K562 (cell line): ENCODE data around the gene KLF5. TPM values are rescaled to one million over a fixed set of nuclear protein-coding genes. Genes with fewer than 3 reads are reported as not detected.

Experiments used
- ATAC-seq: fragments of 200-7000 bp; cut with Tn5 transposase; 3 replicates; pipeline ENCODE4 v1.9.1; 2020; ENCODE audit warnings: moderate library complexity
- BruUV-seq: library from RNA; stranded (reverse); fragments of 400-500 nt; replicated peaks from 2 replicates; lab custom pipeline; 2021; lab: Mats Ljungman, UMichigan
- CTCF ChIA-PET: fragments of 300-600 bp; formaldehyde crosslinking; extraction: SDS; loops from one replicate; lab custom pipeline; 2021; ENCODE audit warnings: low intra/inter-chr PET ratio; lab: Yijun Ruan, JAX
- POLR2A ChIA-PET: fragments of 300-600, 350-650 bp; sonication (Branson Sonifier 250); formaldehyde crosslinking; extraction: SDS; loops from one replicate; lab custom pipeline; 2021; ENCODE audit warnings: antibody characterized with exemption, inconsistent platforms; lab: Yijun Ruan, JAX
- DNase-seq, 4 experiments: peaks; one replicate each; pipeline versions ENCODE4 v3.0.0 to v3.0.0-alpha.2; 2011 to 2018; ENCODE audit warnings: low spot score in 3 of 4, mixed read lengths in 3 of 4; ENCODE audit errors: extremely low read depth in 1 of 4
- FAIRE-seq: peaks from 2 replicates; lab custom pipeline; 2011; peaks lifted over from hg19 to GRCh38; lab: Jason Lieb, UNC
- H2AFZ ChIP-seq: 2 replicates; pipeline ENCODE4 v1.6.0; 2011; ENCODE audit warnings: low read depth, low read length, control low read depth, inconsistent platforms
- H3K27ac ChIP-seq: fragments of 200-600 bp; 3 replicates; pipeline ENCODE4 v1.8.0; 2011; ENCODE audit warnings: low read depth, mild to moderate bottlenecking, control low read depth, inconsistent platforms, low read length, moderate library complexity, mixed read lengths; ENCODE audit errors: extremely low read depth
- H3K27me3 ChIP-seq, 2 experiments: fragments of 300-600 bp in 1 of 2; 2 replicates in 1 of 2; 3 replicates in 1 of 2; pipeline versions ENCODE4 v1.6.0 to v1.8.0; 2011; ENCODE audit warnings: inconsistent platforms in 2 of 2, low read length in 2 of 2, mild to moderate bottlenecking in 1 of 2, mixed read lengths in 1 of 2, moderate library complexity in 1 of 2; ENCODE audit not compliant: control insufficient read depth in 2 of 2, insufficient read depth in 2 of 2
- H3K36me3 ChIP-seq: fragments of 300-600 bp; 3 replicates; pipeline ENCODE4 v1.8.0; 2011; ENCODE audit warnings: mild to moderate bottlenecking, low read length, inconsistent platforms; ENCODE audit not compliant: control insufficient read depth, insufficient read depth
- H3K4me1 ChIP-seq, 2 experiments: fragments of 200-600 bp in 1 of 2; replicated peaks in 1 of 2; 2 replicates in 1 of 2; 3 replicates in 1 of 2; pipeline versions ENCODE4 v1.5.1 to v1.8.0; 2011; ENCODE audit warnings: inconsistent platforms in 2 of 2, low read length in 2 of 2, mild to moderate bottlenecking in 1 of 2, mixed read lengths in 1 of 2, moderate library complexity in 1 of 2; ENCODE audit not compliant: control insufficient read depth in 2 of 2, insufficient read depth in 2 of 2
- H3K4me2 ChIP-seq: 2 replicates; pipeline ENCODE4 v1.6.1; 2011; ENCODE audit warnings: low read length, control low read depth, inconsistent platforms, mixed read lengths; ENCODE audit not compliant: insufficient read depth
- H3K4me3 ChIP-seq: fragments of 200-600 bp; sonication (generic), shearing (Covaris generic); 2 replicates; pipeline ENCODE4 v1.5.1; 2016; ENCODE audit warnings: control low read depth, inconsistent platforms
- H3K79me2 ChIP-seq: fragments of 200-600 bp; 3 replicates; pipeline ENCODE4 v1.8.0; 2011; ENCODE audit warnings: low read length, inconsistent platforms; ENCODE audit not compliant: control insufficient read depth, insufficient read depth
- H3K9ac ChIP-seq, 2 experiments: 2 replicates each; pipeline versions ENCODE4 v1.6.0 to v1.6.1; 2011; ENCODE audit warnings: low read depth in 2 of 2, low read length in 2 of 2, control low read depth in 1 of 2, inconsistent platforms in 1 of 2, mild to moderate bottlenecking in 1 of 2, mixed read lengths in 1 of 2; ENCODE audit not compliant: insufficient read depth in 1 of 2
- H3K9me1 ChIP-seq: one replicate; pipeline ENCODE4 v1.6.0; 2011; ENCODE audit warnings: inconsistent platforms, mild to moderate bottlenecking, low read length, moderate library complexity; ENCODE audit not compliant: control insufficient read depth, insufficient read depth
- H3K9me3 ChIP-seq: replicated peaks from 2 replicates; pipeline ENCODE4 v1.5.1; 2011; ENCODE audit warnings: low read depth, low read length, inconsistent platforms; ENCODE audit not compliant: control insufficient read depth, insufficient read depth
- H4K20me1 ChIP-seq: replicated peaks from 2 replicates; pipeline ENCODE4 v1.6.1; 2011; ENCODE audit warnings: low read length, inconsistent platforms, mixed read lengths; ENCODE audit not compliant: control insufficient read depth, insufficient read depth
- BACH1 ChIP-seq: fragments of 200-800 bp; sonication (Bioruptor generic); IDR thresholded peaks from 2 replicates; pipeline ENCODE4 v1.6.1; 2016; ENCODE audit warnings: missing genetic modification characterization, missing compliant biosample characterization
- BRD4 ChIP-seq: fragments of 200-600 bp; sonication (generic); IDR thresholded peaks from 2 replicates; pipeline ENCODE4 v1.6.1; 2017; ENCODE audit warnings: inconsistent platforms
- CBX8 ChIP-seq: fragments of 200-600 bp; sonication (generic); IDR thresholded peaks from 2 replicates; pipeline ENCODE4 v1.6.1; 2012; ENCODE audit warnings: borderline replicate concordance, mixed run types, low read depth, mild to moderate bottlenecking, moderate library complexity, mixed read lengths, low read length, control low read depth, inconsistent platforms; ENCODE audit not compliant: poor library complexity, severe bottlenecking; ENCODE audit errors: extremely low read depth
- CEBPB ChIP-seq: fragments of 450-650 bp; IDR thresholded peaks from 2 replicates; pipeline ENCODE4 v1.6.1; 2016; ENCODE audit warnings: missing genetic modification characterization, missing compliant biosample characterization
- CEBPG ChIP-seq, 3 experiments: fragments of 200-800 bp in 1 of 3; sonication (Bioruptor generic) in 1 of 3; sonication (generic) in 1 of 3; formaldehyde crosslinking in 1 of 3; IDR thresholded peaks in 2 of 3; conservative IDR thresholded peaks in 1 of 3; 2 replicates each; pipeline versions ENCODE4 v1.6.1 to v1.8.0; 2016 to 2022; ENCODE audit warnings: missing compliant biosample characterization in 2 of 3, missing genetic modification characterization in 2 of 3, mild to moderate bottlenecking in 1 of 3, missing genetic modification reagents in 1 of 3
- FOXJ2 ChIP-seq: fragments of 200-800 bp; sonication (Bioruptor generic); IDR thresholded peaks from 2 replicates; pipeline ENCODE4 v1.6.1; 2016; ENCODE audit warnings: missing genetic modification characterization, missing compliant biosample characterization
- KDM1A ChIP-seq, 2 experiments: fragments of 450-650 bp; IDR thresholded peaks; 2 replicates each; pipeline ENCODE4 v1.6.1; 2016; ENCODE audit warnings: mild to moderate bottlenecking in 2 of 2
- LARP7 ChIP-seq: fragments of 450-650 bp; IDR thresholded peaks from 2 replicates; pipeline ENCODE4 v1.6.1; 2016
- MECOM ChIP-seq: fragments of 250-450 bp; sonication (Bioruptor Pico); IDR thresholded peaks from 2 replicates; pipeline ENCODE4 v1.8.0; 2022; ENCODE audit warnings: inconsistent platforms
- NCOA2 ChIP-seq, 2 experiments: fragments of 450-650 bp; IDR thresholded peaks; 2 replicates each; pipeline ENCODE4 v1.6.1; 2018; ENCODE audit warnings: mild to moderate bottlenecking in 2 of 2, moderate library complexity in 1 of 2; ENCODE audit not compliant: partially characterized antibody in 2 of 2
- NRF1 ChIP-seq, 2 experiments: fragments of 450-650 bp; IDR thresholded peaks in 1 of 2; conservative IDR thresholded peaks in 1 of 2; 2 replicates each; pipeline ENCODE4 v1.6.1; 2014; ENCODE audit warnings: mild to moderate bottlenecking in 2 of 2
- PRMT5 ChIP-seq: sonication (generic); formaldehyde crosslinking; IDR thresholded peaks from 2 replicates; pipeline ENCODE4 v1.5.0; 2020; ENCODE audit warnings: missing genetic modification reagents
- SP1 ChIP-seq: sonication (generic); formaldehyde crosslinking; IDR thresholded peaks from 2 replicates; pipeline ENCODE4 v1.8.1; 2022; ENCODE audit warnings: mild to moderate bottlenecking, missing genetic modification reagents
- ZBTB8A ChIP-seq: fragments of 450-650 bp; IDR thresholded peaks from 2 replicates; pipeline ENCODE4 v1.6.1; 2018; ENCODE audit warnings: mild to moderate bottlenecking, moderate library complexity; ENCODE audit not compliant: partially characterized antibody
- ZFP36 ChIP-seq: fragments of 150-350 bp; IDR thresholded peaks from 2 replicates; pipeline ENCODE4 v1.6.1; 2018; ENCODE audit warnings: low read length, low read depth; ENCODE audit not compliant: partially characterized antibody
- ZNF316 ChIP-seq: fragments of 450-650 bp; IDR thresholded peaks from 2 replicates; pipeline ENCODE4 v1.6.1; 2016
- WGBS: fragments of 100-300 bp; shearing (Covaris generic); methylation state at CpG from one replicate; pipeline ENCODE4 v1.1.6; 2016; ENCODE audit warnings: low coverage, mixed read lengths; ENCODE audit not compliant: insufficient coverage; ENCODE audit errors: missing lambda C conversion rate; 5-methylcytosine and 5-hydroxymethylcytosine counted together
- in situ Hi-C: fragments of 300-500 bp; cut with MboI; formaldehyde crosslinking; loops from 4 replicates; pipeline ENCODE4 v1.15.0; 2018; ENCODE audit warnings: inconsistent platforms, mixed read lengths
- intact Hi-C: fragments of 100-400 bp; cut with micrococcal nuclease; formaldehyde crosslinking; loops from 2 replicates; pipeline ENCODE4 v1.14.2; 2022
- polyA plus RNA-seq, 8 experiments: library from polyadenylated mRNA; depleted of rRNA in 4 of 8; stranded (reverse) in 5 of 8; unstranded in 3 of 8; fragments of >200 nt; fragmentation: Nextera tagmentation in 2 of 8; fragmentation: Illumina TruSeq in 1 of 8; extraction: Ambion mirVana in 2 of 8; extraction: Trizol in 1 of 8; gene quantifications; 2 replicates each; pipeline versions ENCODE4 v1.2.1 to v1.2.3, GENCODE V29; 2011 to 2014; ENCODE audit warnings: inconsistent platforms in 1 of 8, missing spikeins in 1 of 8
- total RNA-seq, 7 experiments: library from RNA; depleted of rRNA in 6 of 7; stranded (reverse); fragments of >200 nt in 6 of 7; fragmentation: Illumina TruSeq in 2 of 7; extraction: Trizol in 2 of 7; gene quantifications; 2 replicates each; pipeline versions ENCODE4 v1.2.1 to v1.2.3, GENCODE V29; 2011 to 2021; ENCODE audit warnings: low replicate concordance in 1 of 7
- TF ChIP-seq, protein P1 (sequence below): IDR thresholded peaks from 2 replicates; pipeline ENCODE4 v1.6.1; 2016; ENCODE audit warnings: missing genetic modification characterization, missing compliant biosample characterization

KLF5 gene
- total and polyA plus RNA-seq, 9 of the 15 experiments (the other 6 are each of a cell fraction or from before 2014, with no cell fraction given) = 0.17 to 1.0 (median 0.36) TPM

DNA sequence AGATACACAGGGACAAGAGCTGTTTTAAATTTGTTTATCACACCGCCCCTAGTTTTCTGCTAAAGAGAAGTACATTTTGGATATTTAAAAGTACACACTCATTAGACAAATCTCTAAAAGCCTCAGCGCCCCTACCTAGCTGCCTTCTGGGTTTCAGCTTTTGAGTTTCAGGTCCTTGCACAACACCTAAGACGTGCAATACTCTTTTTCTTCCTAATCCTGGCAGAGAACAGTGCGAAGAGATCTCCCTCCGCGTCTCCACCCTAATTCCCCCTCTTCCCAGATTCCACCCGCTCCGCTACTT is 421 bp upstream of the KLF5 start:
- ChIA-PET CTCF (no interaction called here), POLR2A (interaction anchor here (0.7 kb wide), 2 partner anchors 31 to 55 kb away, joined by 4 read pairs; no protein-coding TSS in a partner anchor)
- Histone ChIP-seq H3K27me3 (peaks cover 5 to 6% of the 10 kb centered on the region in 2 experiments; a peak in 4 of 5 replicates), H3K4me1 (peaks cover 3 to 13% of the 10 kb centered on the region in 2 experiments; a peak in 4 of 5 replicates), H3K4me2 (peak overlapping the region; percentile 68), H3K9ac (peak overlapping the region; percentile 30 to 84; a peak in 2 of 4 replicates), H3K4me3 (peak overlapping the region; percentile 45; the same call in 1 of the 2 replicates), H3K27ac (no peak overlapping the region), H3K79me2 (no peaks in the 10 kb centered on the region), H3K9me1 (no peaks in the 10 kb centered on the region), H4K20me1 (no peaks in the 10 kb centered on the region), H3K9me3 (no peaks in the 10 kb centered on the region; the same call in 1 of the 2 replicates), H3K36me3 (no peaks in the 10 kb centered on the region), H2AFZ (peak overlapping the region; percentile 83)
- in situ Hi-C loops = no loop called here
- no peak for FAIRE-seq
- peak; percentile 17 for ATAC-seq
- no TSS peak for BruUV-seq
- WGBS = 5% methylated on average over 8 of the region's 8 CpGs
- intact Hi-C loops = no loop called here
- TF ChIP-seq ZFP36 (peak; percentile 11), BACH1 (tag) (no peak), FOXJ2 (no peak), CEBPB (tag) (peak; percentile 78), MECOM (no peak), BRD4 (no peak), PRMT5 (CRISPR knock-in tag) (no peak), KDM1A (IDR thresholded peaks at IDR 0.05) (no peak), ZNF316 (no peak), SP1 (CRISPR knock-in tag) (no peak), LARP7 (no peak), CBX8 (peak; percentile 31), CEBPG (CRISPR knock-in tag; IDR thresholded peaks at IDR 0.05) (no peak), CEBPG (tag; conservative IDR thresholded peaks at IDR 0.05 in 1 of 2, IDR thresholded peaks at IDR 0.05 in 1 of 2) (peak in 1 of 2 experiments; percentile 54; a peak in 1 of 4 replicates), NCOA2 (IDR thresholded peaks at IDR 0.05; ENCODE audit: partially characterized antibody in 2 of 2) (no peak), NRF1 (conservative IDR thresholded peaks at IDR 0.05 in 1 of 2, IDR thresholded peaks at IDR 0.05 in 1 of 2) (no peak), ZBTB8A (no peak)
- TF ChIP-seq, protein P1, sequence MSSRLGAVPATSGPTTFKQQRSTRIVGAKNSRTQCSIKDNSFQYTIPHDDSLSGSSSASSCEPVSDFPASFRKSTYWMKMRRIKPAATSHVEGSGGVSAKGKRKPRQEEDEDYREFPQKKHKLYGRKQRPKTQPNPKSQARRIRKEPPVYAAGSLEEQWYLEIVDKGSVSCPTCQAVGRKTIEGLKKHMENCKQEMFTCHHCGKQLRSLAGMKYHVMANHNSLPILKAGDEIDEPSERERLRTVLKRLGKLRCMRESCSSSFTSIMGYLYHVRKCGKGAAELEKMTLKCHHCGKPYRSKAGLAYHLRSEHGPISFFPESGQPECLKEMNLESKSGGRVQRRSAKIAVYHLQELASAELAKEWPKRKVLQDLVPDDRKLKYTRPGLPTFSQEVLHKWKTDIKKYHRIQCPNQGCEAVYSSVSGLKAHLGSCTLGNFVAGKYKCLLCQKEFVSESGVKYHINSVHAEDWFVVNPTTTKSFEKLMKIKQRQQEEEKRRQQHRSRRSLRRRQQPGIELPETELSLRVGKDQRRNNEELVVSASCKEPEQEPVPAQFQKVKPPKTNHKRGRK (tag) = peak; percentile 56
- DNase-seq = no peak
